Measurements from ENCODE around the gene HS2ST1. TPM values are rescaled to one million over a fixed set of nuclear protein-coding genes. Genes with fewer than 3 reads are reported as not detected.

The HS2ST1 gene
- total RNA-seq (10 to 100 TPM; 10.4 to 11.8 TPM), polyA plus RNA-seq (1 to 10 TPM; 5.4 to 5.9 TPM)

- Histone ChIP-seq H3K4me1 (ENCODE audit: control insufficient read depth in 4 of 4, insufficient read depth in 4 of 4, low read length in 3 of 4) (peaks cover 3 to 25% (median 13%) of the 10 kb centered on the region in 4 donors), H3K27me3 (ENCODE audit: control insufficient read depth in 4 of 4, insufficient read depth in 4 of 4, low read length in 3 of 4) (no peaks in the 10 kb centered on the region)
These were observed at the start of gene HS2ST1 for GRCh38 chr1:86914601-86914997. TSS of gene HS2ST1 (plus strand) at chr1:86914635.

GRCh38 chr1:86865973-86866637 is 48.3 kb upstream of the HS2ST1 start:
- H3K9ac ChIP-seq (ENCODE audit: low read depth in 1 of 2, low read length in 2 of 2) = no peak overlapping the region
- peaks cover 0 to 7% (median 1%) of the 10 kb centered on the region in 4 donors for H3K4me1 ChIP-seq (ENCODE audit: control insufficient read depth in 4 of 4, insufficient read depth in 4 of 4, low read length in 3 of 4)
- no peaks in the 10 kb centered on the region for H3K36me3 ChIP-seq (ENCODE audit: control insufficient read depth in 4 of 4, insufficient read depth in 3 of 4, low read depth in 1 of 4, low read length in 3 of 4)
- no peak overlapping the region for H3K27ac ChIP-seq (ENCODE audit: low read depth in 1 of 2, low read length in 2 of 2)
- no peak overlapping the region for H3K4me3 ChIP-seq (ENCODE audit: low read depth in 1 of 3, low read length in 3 of 3)
- no peak for DNase-seq (ENCODE audit: low spot score)
- no peak for TF ChIP-seq TAF1 (conservative IDR thresholded peaks at IDR 0.05)
- TF ChIP-seq GABPA (IDR thresholded peaks at IDR 0.05 in 1 of 2, conservative IDR thresholded peaks at IDR 0.05 in 1 of 2) = no peak
- no peak for TF ChIP-seq NR2F2 (IDR thresholded peaks at IDR 0.05)
- TF ChIP-seq YY1 (IDR thresholded peaks at IDR 0.05) = no peak
- no peak for TF ChIP-seq CTCF (IDR thresholded peaks at IDR 0.05; ENCODE audit: low read depth, low read length, missing input control)
- no peak for TF ChIP-seq REST (IDR thresholded peaks at IDR 0.05)
- TF ChIP-seq ZBTB33 (IDR thresholded peaks at IDR 0.05) = no peak
- no peak for TF ChIP-seq RXRA (IDR thresholded peaks at IDR 0.05)
- TF ChIP-seq ATF3 (IDR thresholded peaks at IDR 0.05) = no peak
- TF ChIP-seq FOXA2 (IDR thresholded peaks at IDR 0.05) = no peak
- no peaks in the 10 kb centered on the region for H3K27me3 ChIP-seq (ENCODE audit: control insufficient read depth in 4 of 4, insufficient read depth in 4 of 4, low read length in 3 of 4)
- WGBS = 97% methylated on average over 6 of the region's 6 CpGs
- H3K9me3 ChIP-seq (ENCODE audit: control insufficient read depth in 4 of 4, low read length in 3 of 4) = no peaks in the 10 kb centered on the region

More at GRCh38 chr1:86914601-86914997, at the start of gene HS2ST1:
- under 1% methylated on average over 45 of the region's 45 CpGs for WGBS
- TF ChIP-seq GABPA (IDR thresholded peaks at IDR 0.05 in 1 of 2, conservative IDR thresholded peaks at IDR 0.05 in 1 of 2) (no peak), ZBTB33 (IDR thresholded peaks at IDR 0.05) (no peak), NR2F2 (IDR thresholded peaks at IDR 0.05) (no peak), FOXA2 (IDR thresholded peaks at IDR 0.05) (no peak), HNF4G (IDR thresholded peaks at IDR 0.05) (no peak)
- Histone ChIP-seq H3K4me3 (ENCODE audit: low read depth in 1 of 3, low read length in 3 of 3) (peak within 1 kb of the TSS; percentile 90 to 99 (median 99)), H3K27ac (ENCODE audit: low read depth in 1 of 2, low read length in 2 of 2) (peak within 1 kb of the TSS; percentile 89 to 91), H3K9me3 (ENCODE audit: control insufficient read depth in 4 of 4, low read length in 3 of 4) (no peaks in the 10 kb centered on the region), H3K9ac (ENCODE audit: low read depth in 1 of 2, low read length in 2 of 2) (peak within 1 kb of the TSS; percentile 84 to 91), H3K36me3 (ENCODE audit: control insufficient read depth in 4 of 4, insufficient read depth in 3 of 4, low read depth in 1 of 4, low read length in 3 of 4) (peaks cover 0 to 3% (median under 1%) of the 10 kb centered on the region in 4 donors)
- no peak for DNase-seq (ENCODE audit: low spot score)

All from liver (tissue), 9 donors.